H4 (cell line): ENCODE measurements around the gene PTPRN2. TPM values are rescaled to one million over a fixed set of nuclear protein-coding genes. Genes with fewer than 3 reads are reported as not detected.

Experiments used
- total RNA-seq: library from RNA; depleted of rRNA; stranded (reverse); fragments of >200 nt; shearing (Covaris generic); gene quantifications from 2 replicates; pipeline ENCODE4 v1.2.3, GENCODE V29; 2014; rRNA removed

The PTPRN2 gene
- total RNA-seq, 1 experiment from 2014 or later = 0.97 TPM

Other genes starting within 250 kb of the PTPRN2 start
- 26.0 and 29.3 TPM in 2 replicates for gene NCAPG2, start 117.0 kb upstream of the PTPRN2 start, total RNA-seq
- 26.5 and 26.9 TPM in 2 replicates for gene ESYT2, start 241.7 kb upstream of the PTPRN2 start, total RNA-seq